HG02970 (cell line): ENCODE results near the gene LINC01488.

Source experiments
- ATAC-seq: cut with Tn5 transposase; IDR thresholded peaks from one replicate; pipeline ENCODE4 v1.9.1; 2021; ENCODE audit warnings: mild to moderate bottlenecking, moderate library complexity, moderate number of reproducible peaks; ENCODE audit not compliant: unreplicated experiment, low FRiP score

The LINC01488 gene

GRCh38 chr11:69540118-69541000, 58.9 kb downstream of the LINC01488 start:
- no peak for ATAC-seq

- ATAC-seq: no peak
These were observed 59.5 kb downstream of the LINC01488 start for GRCh38 chr11:69541001-69541285.

GRCh38 chr11:69541501-69542313, 60.2 kb downstream of the LINC01488 start:
- no peak for ATAC-seq

- ATAC-seq: no peak
These were observed 61.1 kb downstream of the LINC01488 start for GRCh38 chr11:69542314-69543168.
